HG03066 (cell line): ENCODE measurements around the gene DEGS2.
"Not testable (repeated sequence)": the region's sequence is repeated elsewhere in the genome, so short reads cannot be mapped to it uniquely, and the experiment has no call there.

Experiments used
- ATAC-seq: cut with Tn5 transposase; IDR thresholded peaks from one replicate; pipeline ENCODE4 v1.9.1; 2021; ENCODE audit warnings: low read depth; ENCODE audit not compliant: unreplicated experiment

Gene DEGS2

DNA sequence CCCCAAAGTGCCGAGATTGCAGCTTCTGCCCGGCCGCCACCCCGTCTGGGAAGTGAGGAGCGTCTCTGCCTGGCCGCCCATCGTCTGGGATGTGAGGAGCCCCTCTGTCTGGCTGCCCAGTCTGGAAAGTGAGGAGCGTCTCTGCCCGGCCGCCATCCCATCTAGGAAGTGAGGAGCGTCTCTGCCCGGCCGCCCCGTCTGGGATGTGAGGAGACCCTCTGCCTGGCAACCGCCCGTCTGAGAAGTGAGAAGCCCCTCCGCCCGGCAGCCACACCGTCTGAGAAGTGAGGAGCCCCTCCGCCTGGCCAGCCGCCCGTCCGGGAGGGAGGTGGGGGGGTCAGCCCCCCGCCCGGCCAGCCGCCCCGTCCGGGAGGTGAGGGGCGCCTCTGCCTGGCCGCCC, 21.2 kb upstream of the DEGS2 start:
- ATAC-seq: not testable (repeated sequence)

DNA sequence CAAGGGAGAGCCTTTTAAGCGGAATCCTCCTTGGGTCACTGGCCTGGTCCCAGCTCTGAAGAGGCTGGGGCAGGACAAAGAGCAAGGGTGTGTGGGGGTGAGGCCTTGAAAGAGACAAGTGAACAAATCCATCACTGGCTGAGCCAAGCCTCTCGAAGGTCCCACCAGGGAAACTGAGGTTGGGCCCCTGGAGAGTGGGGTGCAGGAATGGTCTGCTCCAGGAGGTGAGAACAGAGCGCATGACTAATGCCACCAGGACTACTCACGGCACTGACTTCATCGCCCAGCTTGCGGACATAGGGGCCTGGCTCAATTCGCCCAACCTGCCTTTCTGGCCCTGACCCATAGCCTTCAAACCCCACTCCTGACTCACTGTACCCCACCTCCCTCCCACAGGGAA, 19.2 kb upstream of the DEGS2 start:
- no peak for ATAC-seq

DNA sequence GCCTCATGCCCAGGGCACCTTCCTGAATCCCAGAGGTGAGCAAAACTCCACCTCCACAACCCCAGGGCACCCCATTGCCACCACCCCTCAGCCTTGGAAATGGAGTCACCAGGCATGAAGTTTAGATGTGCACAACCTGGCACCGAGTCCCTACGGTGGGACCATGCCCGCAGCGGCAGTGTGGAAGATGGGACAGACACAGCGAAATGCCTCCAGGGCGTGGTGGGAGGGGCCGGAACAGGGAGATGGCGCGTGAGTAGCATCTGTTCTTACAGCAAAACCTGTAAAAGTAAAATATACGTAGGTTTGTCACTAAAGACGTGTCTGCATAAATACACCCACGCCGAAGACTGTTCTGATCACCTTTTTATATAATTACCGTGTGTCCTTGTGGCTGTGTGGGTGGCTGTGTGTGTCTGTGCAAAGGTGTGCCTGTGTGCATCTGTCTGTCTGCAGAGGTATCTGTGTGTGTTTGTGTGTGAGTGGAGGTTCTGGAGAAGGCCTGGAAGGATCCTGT, 17.4 kb upstream of the DEGS2 start:
- no peak for ATAC-seq

DNA sequence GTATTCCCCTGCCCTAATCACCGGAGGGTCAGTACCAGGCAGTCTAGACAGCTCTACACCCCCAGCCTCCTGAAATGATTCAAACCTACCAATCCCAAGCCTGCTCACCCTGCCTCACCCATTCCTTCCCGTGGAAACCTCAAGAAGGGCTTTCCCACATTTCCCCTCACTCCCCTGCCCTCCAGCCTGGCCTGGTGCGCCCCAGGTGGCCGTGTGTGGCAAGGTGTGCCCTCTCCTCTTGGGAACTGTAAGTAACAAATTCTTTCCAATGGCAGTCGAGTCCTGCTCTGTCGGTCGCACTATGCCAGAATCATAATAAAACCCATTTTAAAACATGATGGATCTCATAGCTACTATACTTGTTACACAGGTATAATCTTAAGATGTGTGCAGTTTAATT, 13.9 kb upstream of the DEGS2 start:
- no peak for ATAC-seq

DNA sequence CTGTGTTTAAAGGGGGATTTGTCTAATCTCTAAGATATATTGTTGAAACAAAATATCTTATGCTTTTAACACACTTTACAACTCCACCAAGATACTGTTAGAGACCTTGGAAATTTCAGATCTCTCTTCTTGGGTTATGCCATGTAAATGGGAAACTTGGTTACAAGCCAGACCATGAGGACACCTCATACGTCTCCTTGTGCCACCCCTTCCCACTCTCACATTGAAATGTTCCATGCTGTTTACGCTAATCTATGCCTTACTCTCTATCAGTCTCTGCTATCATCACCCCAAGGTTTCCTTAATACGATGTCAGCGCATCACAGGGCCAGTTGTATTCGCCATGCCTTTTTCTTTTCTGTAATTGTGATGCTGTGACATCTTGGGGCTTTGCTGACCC, 13.4 kb upstream of the DEGS2 start:
- no peak for ATAC-seq

DNA sequence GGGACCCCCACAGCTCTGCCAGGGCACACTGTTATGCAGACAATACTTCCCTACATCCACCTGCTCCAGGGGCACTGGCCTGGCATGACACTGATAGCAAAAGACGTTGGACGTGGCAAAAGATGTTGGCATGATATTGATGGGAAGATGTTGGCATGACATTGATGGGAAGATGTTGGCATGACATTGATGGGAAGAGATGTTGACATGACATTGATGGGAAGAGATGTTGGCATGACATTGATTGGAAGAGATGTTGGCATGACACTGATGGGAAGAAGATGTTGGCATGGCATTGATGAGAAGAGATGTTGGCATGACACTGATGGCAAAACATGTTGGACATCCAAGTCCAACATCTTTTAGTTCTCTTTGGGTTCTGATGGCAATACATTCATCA, 11.4 kb upstream of the DEGS2 start:
- ATAC-seq: no peak

DNA sequence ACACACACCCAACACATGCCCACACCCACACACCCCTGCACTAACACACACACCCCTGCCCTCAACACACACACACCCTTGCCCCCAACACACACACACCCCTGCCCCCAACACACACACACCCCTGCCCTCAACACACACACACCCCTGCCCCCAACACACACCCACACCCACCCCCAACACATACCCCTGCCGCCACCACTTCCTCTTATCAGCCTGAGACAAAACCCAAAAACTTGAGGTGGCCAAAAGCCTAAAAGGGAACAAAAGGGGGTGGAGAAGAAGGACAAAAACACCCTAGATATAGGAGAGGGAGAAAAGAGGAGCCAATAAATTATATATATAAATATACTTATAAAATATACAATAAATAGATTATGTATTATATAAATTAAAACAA, 9.1 kb upstream of the DEGS2 start:
- no peak for ATAC-seq

DNA sequence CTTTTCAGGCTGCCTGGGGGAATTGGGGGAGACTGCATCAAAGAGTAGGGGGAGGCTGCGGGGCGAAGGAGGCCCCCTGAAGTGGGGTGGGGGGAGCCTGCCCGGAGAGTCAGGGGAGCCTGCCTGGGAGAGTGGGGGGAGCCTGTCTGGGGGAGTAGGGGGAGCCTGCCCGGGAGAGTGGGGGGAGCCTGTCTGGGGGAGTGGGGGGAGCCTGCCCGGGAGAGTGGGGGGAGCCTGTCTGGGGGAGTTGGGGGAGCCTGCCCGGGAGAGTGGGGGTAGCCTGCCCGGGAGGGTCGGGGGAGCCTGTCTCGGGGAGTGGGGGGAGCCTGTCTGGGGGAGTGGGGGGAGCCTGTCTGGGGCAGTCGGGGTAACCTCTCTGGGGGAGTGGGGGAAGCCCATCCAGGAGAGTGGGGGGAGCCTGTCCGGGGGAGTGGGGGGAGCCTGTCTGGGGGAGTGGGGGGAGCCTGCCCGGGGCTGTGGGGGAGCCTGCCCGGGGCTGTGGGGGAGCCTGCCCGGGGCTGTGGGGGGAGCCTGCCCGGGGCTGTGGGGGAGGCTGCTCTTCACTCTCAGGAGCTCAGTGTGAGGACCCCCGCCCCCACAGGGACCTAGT, 6.5 kb upstream of the DEGS2 start:
- ATAC-seq: no peak

DNA sequence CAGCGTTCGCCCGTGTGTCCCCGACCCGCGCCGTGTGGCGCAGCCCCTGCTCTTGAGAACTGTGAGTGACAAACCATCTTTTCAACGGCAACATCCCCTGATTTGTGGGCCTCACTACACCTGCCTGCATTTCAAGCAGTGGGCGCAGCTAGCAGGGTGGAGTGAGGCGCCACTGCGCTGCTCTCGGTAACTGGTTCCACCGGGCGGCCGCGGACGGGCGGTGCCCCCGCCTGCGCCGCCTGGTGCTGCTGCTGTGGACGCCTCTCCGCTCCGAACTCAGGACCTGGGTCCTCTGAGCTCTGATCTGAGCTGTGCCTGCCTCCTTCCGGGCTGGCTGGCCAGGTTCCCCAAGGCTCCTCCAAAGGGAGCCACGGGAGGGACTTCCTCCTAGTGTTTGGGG, 5.9 kb upstream of the DEGS2 start:
- no peak for ATAC-seq

DNA sequence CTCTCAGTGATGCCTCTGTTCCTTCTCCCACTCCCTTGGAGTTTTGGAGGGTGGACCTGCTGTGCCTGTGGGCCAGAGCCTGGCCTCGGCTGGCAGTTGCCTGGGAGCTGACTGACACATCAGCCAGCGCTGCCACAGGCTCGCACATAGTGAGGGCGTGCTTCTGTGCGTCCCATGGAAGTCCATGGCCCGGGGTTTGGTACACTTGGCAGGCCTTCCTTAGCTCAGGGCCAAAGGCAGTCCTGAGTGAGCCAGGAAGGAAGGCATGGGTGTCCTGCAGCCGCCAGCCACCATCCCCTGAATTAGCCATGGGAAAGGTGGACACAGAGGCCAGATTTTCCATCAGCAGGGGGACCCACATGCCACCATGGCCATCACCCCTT, 1.1 kb upstream of the DEGS2 start:
- ATAC-seq: no peak

DNA sequence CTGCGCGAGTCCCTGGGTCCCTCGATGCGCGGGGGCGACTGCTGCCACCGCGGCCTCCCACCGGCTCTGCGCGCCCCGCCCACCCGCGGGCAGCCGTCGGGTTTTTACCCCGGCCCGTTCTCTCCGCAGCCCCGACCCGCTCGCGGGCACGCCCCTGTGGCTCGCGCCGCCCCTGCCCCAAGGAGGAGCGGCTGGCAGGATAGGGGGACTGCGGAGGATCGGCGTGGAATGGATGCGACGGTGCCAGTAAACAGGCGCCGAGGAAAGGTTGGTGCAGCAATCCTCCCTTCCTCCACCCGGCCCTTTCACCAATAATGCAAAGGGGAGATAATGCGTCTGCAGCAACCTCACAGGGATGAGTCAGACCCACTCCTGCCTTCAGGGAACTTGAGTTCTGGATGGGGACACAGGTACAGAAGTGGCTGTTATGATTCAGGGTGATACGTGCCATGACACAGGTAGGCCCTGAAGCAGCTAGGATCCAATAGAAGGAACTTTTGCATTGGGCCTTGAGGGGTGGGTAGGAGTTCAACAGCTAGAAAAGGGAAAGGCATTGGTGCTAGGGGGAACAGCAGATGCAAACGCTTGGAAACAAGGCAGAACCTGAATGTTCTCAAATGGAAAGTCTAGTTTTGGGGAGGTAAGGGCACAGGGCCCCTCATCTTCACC, 554 bp upstream of the DEGS2 start:
- ATAC-seq: no peak

DNA sequence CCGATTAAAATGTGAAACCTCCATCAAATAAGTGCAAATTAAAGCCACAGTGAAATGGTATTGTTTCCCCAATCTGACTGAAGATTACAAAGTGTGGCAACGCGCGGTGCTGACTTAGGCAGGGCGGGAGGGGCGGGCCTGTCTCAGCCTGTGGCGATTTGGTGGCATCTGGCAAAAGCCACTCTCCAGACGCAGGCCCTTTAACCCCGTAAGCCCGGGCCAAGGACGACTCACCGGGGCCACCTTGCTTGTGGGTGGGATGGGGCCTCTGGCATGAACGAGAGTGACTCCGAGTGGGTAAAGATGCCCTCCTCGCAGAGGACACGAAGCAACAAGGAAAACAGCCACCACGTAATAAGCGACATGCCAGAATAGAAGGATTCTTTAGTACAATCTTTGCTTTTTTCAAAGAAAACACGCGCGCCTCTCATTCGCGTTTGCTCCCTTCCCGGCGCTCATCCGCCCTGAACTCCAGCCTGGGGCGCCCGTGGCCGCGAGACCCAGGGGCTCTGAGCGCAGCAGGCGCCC, 815 bp downstream of the DEGS2 start:
- no peak for ATAC-seq

DNA sequence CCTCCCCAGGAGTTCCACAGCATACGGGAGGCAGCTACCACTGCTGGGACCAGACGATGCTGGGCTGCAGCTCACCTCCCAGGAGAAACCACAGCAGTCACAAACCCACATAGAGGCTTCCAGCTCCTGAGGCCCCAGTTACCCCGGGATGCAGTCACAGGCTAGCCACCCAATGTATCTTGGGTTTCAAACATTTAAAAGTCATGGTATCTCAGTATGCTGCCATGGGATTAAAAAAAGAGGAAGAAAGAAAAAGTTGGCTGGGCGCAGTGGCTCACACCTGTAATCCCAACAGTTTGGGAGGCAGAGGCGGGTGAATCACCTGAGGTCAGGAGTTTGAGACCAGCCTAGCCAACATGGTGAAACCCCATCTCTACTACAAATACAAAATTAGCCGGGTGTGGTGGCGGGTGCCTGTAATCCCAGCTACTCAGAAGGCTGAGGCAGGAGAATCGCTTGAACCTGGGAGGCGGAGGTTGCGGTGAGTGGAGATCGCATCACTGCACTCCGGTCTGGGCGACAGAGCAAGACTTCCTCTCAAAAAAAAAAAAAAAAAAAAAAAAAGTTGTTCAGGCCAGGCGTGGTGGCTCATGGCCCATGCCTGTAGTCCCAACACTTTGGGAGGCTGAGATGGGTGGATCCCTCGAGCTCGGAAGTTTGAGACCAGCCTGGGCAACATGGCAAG, 1.8 kb downstream of the DEGS2 start:
- not testable (repeated sequence) for ATAC-seq

DNA sequence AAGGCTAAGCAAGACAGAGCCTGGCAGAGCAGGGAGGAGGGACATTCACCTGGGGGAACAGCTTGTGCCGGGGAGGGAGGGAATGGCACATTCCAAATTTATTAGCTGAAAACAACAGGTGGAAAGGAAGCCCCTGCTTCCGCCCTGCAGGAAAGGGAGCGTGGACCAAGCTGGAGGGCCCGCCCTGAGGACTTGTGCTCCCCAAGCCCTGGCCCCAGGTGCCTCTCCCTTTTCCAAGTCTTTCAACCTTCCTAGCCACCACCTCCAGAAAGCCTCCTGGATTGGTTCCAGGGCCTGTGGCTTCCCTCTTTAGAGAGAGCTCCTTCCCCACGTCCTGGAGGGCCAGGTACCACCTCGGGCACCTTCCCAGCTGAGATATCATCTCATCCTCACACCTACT, 2.7 kb downstream of the DEGS2 start:
- ATAC-seq: no peak

DNA sequence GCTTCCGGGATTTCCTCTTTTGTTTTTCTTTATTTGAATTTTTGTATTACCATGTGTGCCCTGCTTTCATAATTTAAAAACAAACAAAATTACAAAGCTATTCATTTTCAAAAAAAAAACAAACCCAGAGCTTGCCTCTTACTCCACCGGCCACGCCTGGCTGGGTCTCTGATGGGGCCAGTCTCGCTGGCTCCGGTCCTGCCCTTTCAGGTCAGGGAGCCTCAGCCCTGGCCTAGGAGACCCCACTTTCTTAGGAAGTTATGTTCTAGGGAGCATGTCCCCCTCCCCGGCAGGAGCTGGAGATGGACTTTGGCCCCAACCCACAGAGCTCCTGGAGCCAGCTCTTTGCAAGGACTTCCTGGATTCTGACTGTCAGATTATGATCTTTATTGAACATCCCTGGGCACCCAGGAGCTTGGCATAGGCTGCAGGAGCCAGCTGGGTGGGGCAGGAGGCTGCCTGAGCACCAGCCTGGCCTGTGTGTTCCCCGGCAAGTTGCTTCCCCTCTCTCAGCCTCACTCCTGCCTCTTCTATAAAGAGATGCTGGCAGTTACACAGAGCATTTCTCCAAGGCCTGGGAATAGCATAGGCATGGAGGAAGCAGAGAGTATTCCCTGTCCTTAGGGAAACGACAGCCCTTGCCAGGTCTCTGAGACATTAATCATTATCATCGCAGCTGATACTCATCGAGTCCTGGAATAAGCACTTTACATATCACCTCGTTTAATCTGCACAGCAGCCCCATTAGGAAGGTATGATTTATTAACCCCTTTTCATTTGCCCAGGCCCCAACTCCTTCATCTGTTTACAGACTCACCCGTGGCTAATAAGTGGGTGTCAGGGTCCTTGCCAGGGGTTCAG, 3.5 kb downstream of the DEGS2 start:
- ATAC-seq: no peak

DNA sequence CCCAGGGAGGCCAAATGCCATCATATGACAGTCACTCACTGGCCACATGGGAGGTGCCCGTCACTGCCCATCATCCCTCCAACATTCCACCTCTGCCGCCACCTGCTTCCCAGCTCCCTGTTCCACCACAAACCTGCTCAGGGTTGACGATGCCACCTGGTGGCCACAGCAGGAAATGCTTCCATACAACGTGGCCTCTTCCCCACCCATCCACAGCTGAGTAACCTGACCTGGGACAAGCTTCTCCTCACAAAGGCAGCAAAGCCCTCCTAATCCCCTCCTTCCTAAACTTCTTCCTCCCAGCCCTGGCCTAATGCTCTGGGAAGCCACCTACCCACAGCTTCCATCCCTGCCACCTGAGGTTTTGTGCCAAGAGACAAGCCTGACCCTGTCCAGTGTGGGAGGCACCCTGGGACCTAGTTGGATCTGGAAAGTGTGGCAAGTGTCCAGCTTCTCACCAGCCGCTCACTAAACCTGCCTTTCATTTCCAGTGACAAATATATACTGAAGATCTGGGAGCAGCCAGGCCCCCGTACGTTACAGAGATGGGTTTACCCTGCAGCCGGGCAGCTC, 4.3 kb downstream of the DEGS2 start:
- no peak for ATAC-seq

DNA sequence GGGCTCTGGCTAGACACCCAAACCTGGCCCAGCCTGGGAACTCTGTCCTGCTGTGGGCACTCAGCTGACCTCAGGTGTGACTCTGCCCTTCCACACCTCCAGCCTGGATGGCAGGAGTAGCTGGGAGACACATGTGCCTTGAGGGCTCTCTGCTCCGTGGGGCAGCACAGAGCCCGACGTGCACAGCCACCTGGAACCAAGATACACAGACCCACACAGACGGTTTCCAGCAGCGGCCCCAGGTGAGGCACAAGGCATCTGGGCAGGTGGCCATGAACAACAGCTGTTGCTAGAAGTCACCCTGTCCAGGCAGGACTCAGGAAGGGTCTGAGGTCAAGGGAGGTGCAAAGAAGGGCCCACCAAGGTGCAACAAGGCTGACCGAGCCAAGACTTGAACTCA, 5.9 kb downstream of the DEGS2 start:
- no peak for ATAC-seq

DNA sequence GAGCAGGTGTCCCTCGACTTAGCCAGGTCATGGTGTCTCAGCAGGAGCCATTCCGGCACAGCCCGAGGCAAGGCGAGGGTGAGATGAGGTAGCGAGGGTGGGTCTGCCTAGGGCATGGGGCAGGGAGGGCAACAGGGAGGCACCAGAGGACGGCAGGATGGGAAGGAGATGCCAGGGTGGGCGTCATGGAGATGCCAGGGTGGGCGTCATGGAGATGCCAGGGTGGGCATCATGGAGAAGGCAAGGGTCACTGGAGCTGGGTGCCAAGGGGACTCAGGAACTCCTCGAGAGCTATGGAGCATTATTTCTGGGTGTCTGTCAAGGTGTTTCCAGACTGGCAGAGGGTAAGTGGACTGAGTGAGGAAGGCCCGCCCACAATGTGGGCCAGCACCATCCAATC, 7.4 kb downstream of the DEGS2 start:
- ATAC-seq: no peak

DNA sequence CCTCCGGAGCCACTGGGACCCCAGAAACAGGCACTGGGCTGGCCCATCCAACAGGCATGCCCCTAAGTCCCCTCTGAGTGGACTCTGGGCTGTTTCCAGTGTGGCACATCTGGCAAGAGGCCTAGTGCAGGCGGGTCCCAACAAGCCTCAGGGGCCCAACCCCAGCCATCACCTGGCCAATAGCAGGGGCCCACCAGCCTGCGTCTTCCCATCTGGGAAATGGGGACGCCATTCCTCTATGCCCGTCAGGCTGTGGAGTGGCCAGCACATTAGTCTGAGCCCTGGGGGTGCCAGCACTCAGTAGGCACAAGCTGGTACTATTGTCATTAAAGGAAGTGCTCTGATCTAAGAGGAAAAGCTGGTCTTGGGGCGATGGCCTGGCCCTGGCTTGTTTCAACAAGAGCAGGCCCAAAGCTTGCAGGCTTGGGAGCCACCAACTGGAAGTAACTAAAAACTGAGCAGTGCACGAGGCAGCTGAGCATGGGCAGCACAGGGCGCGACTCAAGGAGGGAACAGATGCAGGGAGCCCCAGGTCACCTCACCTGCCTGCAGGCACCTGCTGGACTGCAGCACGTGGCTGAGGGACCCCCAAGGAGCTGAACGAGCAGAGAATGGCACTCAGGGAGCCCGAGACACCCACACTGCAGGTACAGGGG, 8.4 kb downstream of the DEGS2 start:
- ATAC-seq: no peak
